Natural killer cell (primary cell): ENCODE measurements around the gene NDUFV1. TPM values are rescaled to one million over a fixed set of nuclear protein-coding genes. Genes with fewer than 3 reads are reported as not detected.

Source experiments
- ATAC-seq, 3 donors: fragments of 150-1000 bp in 2 of 3; fragments of 200-7000 bp in 1 of 3; cut with Tn5 transposase; 1 replicate in 1 of 3; 2 replicates in 2 of 3; pipeline ENCODE4 v1.10.0; 2021; ENCODE audit warnings: mild to moderate bottlenecking in 2 of 3, moderate library complexity in 2 of 3
- DNase-seq, 2 donors: peaks; one replicate each; pipeline versions ENCODE4 v3.0.0 to v3.0.0-alpha.2; 2013 to 2021; ENCODE audit warnings: mixed read lengths in 1 of 2
- H3K27ac ChIP-seq: one replicate; pipeline ENCODE4 v1.5.1; 2013; ENCODE audit warnings: mild to moderate bottlenecking, low read length
- H3K27me3 ChIP-seq: one replicate; pipeline ENCODE4 v1.6.1; 2013; ENCODE audit warnings: low read length; ENCODE audit not compliant: control insufficient read depth, insufficient read depth
- H3K36me3 ChIP-seq: one replicate; pipeline ENCODE4 v1.6.1; 2013; ENCODE audit warnings: low read length; ENCODE audit not compliant: control insufficient read depth, insufficient read depth
- H3K4me1 ChIP-seq: one replicate; pipeline ENCODE4 v1.6.1; 2013; ENCODE audit warnings: low read length; ENCODE audit not compliant: control insufficient read depth, insufficient read depth
- H3K4me3 ChIP-seq: one replicate; pipeline ENCODE4 v1.5.1; 2013; ENCODE audit warnings: low read length
- H3K9me3 ChIP-seq: one replicate; pipeline ENCODE4 v1.6.1; 2013; ENCODE audit warnings: low read length; ENCODE audit not compliant: control insufficient read depth, insufficient read depth
- H3K27ac Mint-ChIP-seq, 2 donors: one replicate each; pipeline ENCODE4 v1.8.0; 2022; ENCODE audit warnings: mild to moderate bottlenecking in 2 of 2, mixed read lengths in 2 of 2, moderate library complexity in 1 of 2
- H3K27me3 Mint-ChIP-seq, 2 donors: one replicate each; pipeline ENCODE4 v1.8.0; 2022; ENCODE audit warnings: low read depth in 2 of 2, mixed read lengths in 2 of 2
- H3K36me3 Mint-ChIP-seq: one replicate; pipeline ENCODE4 v1.8.0; 2022; ENCODE audit warnings: mixed read lengths
- H3K4me1 Mint-ChIP-seq, 2 donors: one replicate each; pipeline ENCODE4 v1.8.0; 2022; ENCODE audit warnings: mixed read lengths in 2 of 2
- H3K4me3 Mint-ChIP-seq: one replicate; pipeline ENCODE4 v1.8.0; 2022; ENCODE audit warnings: mild to moderate bottlenecking, moderate library complexity, mixed read lengths
- H3K9me3 Mint-ChIP-seq, 2 donors: one replicate each; pipeline ENCODE4 v1.8.0; 2022; ENCODE audit warnings: mixed read lengths in 2 of 2
- CTCF ChIP-seq: fragments of 200-600 bp; IDR thresholded peaks from one replicate; pipeline ENCODE4 v1.8.0; 2022; ENCODE audit warnings: antibody characterized with exemption
- WGBS: methylation state at CpG from one replicate; pipeline ENCODE4 v1.1.7; 2013; ENCODE audit warnings: missing lambda C conversion rate; ENCODE audit not compliant: insufficient coverage; 5-methylcytosine and 5-hydroxymethylcytosine counted together
- intact Hi-C: fragments of 100-400 bp; cut with micrococcal nuclease; formaldehyde crosslinking; loops from one replicate; pipeline ENCODE4 v1.14.2; 2022
- total RNA-seq, 4 donors: library from RNA; stranded (reverse); fragments of 120-200 nt in 1 of 4; gene quantifications; one replicate each; pipeline versions ENCODE4 v1.2.3 to v1.2.4, GENCODE V29; 2013 to 2022

NDUFV1 gene
- total RNA-seq, 3 donors from 2014 or later (not counting 1 experiment from before 2014, with no cell fraction given): 346 to 393 (median 360) TPM

DNA sequence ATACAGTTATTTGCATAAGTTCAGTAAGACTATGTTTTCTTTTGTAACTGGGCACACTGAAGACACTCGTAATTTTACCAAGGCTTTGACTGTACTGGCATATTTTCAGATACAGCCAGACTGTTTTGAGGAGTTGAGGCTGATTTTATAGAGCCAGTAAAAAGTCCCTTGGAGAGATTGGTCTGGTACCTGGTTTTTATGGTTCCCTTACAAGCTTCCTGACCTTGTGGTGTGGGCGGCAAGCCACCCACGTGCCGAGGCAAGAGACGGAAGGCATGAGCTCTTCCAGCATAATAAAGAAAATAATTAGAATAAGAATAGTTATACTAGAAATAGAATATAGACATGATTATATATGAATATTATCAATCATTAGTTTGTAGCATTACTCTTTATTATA lies 34.4 kb upstream of the NDUFV1 start:
- H3K4me3 Mint-ChIP-seq: no peak overlapping the region
- TF ChIP-seq CTCF: no peak
- no peak for DNase-seq
- peaks cover 0 to 5% of the 10 kb centered on the region in 2 donors for H3K4me1 Mint-ChIP-seq
- 40% methylated on average over 3 of the region's 5 CpGs for WGBS
- H3K27ac ChIP-seq: no peak overlapping the region
- no peak for ATAC-seq
- no peaks in the 10 kb centered on the region for H3K4me1 ChIP-seq
- no peaks in the 10 kb centered on the region for H3K9me3 ChIP-seq
- no peak overlapping the region for H3K27ac Mint-ChIP-seq
- intact Hi-C loops: loop anchor here (5.0 kb wide), 1 partner anchor 35 kb away; the partner anchor contains the start of gene NDUFV1
- peaks cover 0 to 6% of the 10 kb centered on the region in 2 donors for H3K27me3 Mint-ChIP-seq
- no peaks in the 10 kb centered on the region for H3K36me3 Mint-ChIP-seq
- H3K9me3 Mint-ChIP-seq: no peaks in the 10 kb centered on the region
- no peak overlapping the region for H3K4me3 ChIP-seq
- H3K27me3 ChIP-seq: no peaks in the 10 kb centered on the region
- no peaks in the 10 kb centered on the region for H3K36me3 ChIP-seq

DNA sequence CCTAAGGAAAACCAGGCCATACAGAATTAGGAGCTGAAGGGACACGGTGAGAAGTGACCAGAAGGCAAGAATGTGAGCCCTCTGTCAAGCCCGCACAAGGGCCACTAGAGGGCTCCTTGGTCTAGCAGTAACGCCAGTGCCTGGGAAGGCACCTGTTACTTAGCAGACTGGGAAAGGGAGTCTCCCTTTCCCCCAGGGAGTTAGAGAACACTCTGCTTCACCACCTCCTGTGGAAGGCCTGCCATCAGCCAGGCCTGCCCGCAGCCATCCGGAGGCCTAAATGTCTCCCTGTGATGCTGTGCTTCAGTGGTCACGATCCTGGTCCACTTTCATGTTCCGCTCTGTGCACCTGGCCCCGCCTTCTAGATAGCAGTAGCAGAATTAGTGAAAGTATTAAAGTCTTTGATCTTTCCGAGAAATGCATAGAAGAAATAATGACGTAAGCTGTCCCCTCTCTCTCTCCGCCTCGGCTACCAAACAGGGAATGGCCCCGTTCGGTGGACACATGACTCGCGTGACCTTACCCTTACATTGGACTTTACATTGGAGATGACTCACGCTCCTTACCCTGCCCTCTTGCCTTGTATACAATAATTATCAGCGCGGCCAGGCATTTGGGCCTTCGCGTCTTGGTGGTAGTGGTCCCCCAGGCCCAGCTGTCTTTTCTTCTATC lies 33.9 kb upstream of the NDUFV1 start:
- H3K36me3 Mint-ChIP-seq: no peaks in the 10 kb centered on the region
- ATAC-seq (peak in 2 of 3 donors; percentile 34 to 44), DNase-seq (peak; percentile 31 to 60)
- peaks cover 0 to 6% of the 10 kb centered on the region in 2 donors for H3K27me3 Mint-ChIP-seq
- WGBS: 69% methylated on average over 21 of the region's 21 CpGs
- no peaks in the 10 kb centered on the region for H3K9me3 Mint-ChIP-seq
- H3K4me3 Mint-ChIP-seq: no peak overlapping the region
- H3K4me1 ChIP-seq: no peaks in the 10 kb centered on the region
- H3K9me3 ChIP-seq: no peaks in the 10 kb centered on the region
- peak; percentile 65 for TF ChIP-seq CTCF
- peaks cover 0 to 5% of the 10 kb centered on the region in 2 donors for H3K4me1 Mint-ChIP-seq
- H3K4me3 ChIP-seq: no peak overlapping the region
- no peak overlapping the region for H3K27ac ChIP-seq
- no peaks in the 10 kb centered on the region for H3K36me3 ChIP-seq
- no peaks in the 10 kb centered on the region for H3K27me3 ChIP-seq
- no peak overlapping the region for H3K27ac Mint-ChIP-seq
- intact Hi-C loops: loop anchor here (5.0 kb wide), 1 partner anchor 34 kb away; the partner anchor contains the start of gene NDUFV1

GRCh38 chr11:67574938-67575337 lies 31.8 kb upstream of the NDUFV1 start:
- H3K4me3 ChIP-seq: no peak overlapping the region
- H3K36me3 ChIP-seq: no peaks in the 10 kb centered on the region
- no peak overlapping the region for H3K27ac ChIP-seq
- TF ChIP-seq CTCF: no peak
- 40% methylated on average over 1 of the region's 3 CpGs for WGBS
- Mint-ChIP-seq H3K36me3 (no peaks in the 10 kb centered on the region), H3K27me3 (peaks cover 0 to 6% of the 10 kb centered on the region in 2 donors), H3K4me3 (no peak overlapping the region), H3K27ac (no peak overlapping the region), H3K4me1 (peaks cover 11 to 16% of the 10 kb centered on the region in 2 donors), H3K9me3 (no peaks in the 10 kb centered on the region)
- no peaks in the 10 kb centered on the region for H3K9me3 ChIP-seq
- no peaks in the 10 kb centered on the region for H3K27me3 ChIP-seq
- peaks cover 15% of the 10 kb centered on the region for H3K4me1 ChIP-seq
- no peak for DNase-seq
- ATAC-seq: no peak
- intact Hi-C loops: loop anchor here (5.0 kb wide), 1 partner anchor 32 kb away; the partner anchor contains the start of gene NDUFV1
